Astrocyte of the spinal cord (primary cell): ENCODE data around the gene ARSG.

Source experiments
- DNase-seq: peaks from one replicate; pipeline ENCODE4 v3.0.0; 2011; ENCODE audit warnings: low read depth, low spot score
- H3K4me3 ChIP-seq: 2 replicates; pipeline ENCODE4 v1.5.1; 2011; ENCODE audit warnings: low read depth, mild to moderate bottlenecking, low read length, moderate library complexity
- in situ Hi-C: cut with HindIII; loops from 2 replicates; pipeline ENCODE4 v1.10.0; 2017; ENCODE audit warnings: low sequenced_read_pairs
- TF ChIP-seq, protein P1 (sequence below): IDR thresholded peaks from 2 replicates; pipeline ENCODE4 v1.5.1; 2012; ENCODE audit warnings: low read depth, mild to moderate bottlenecking, low read length, inconsistent platforms

The ARSG gene

DNA sequence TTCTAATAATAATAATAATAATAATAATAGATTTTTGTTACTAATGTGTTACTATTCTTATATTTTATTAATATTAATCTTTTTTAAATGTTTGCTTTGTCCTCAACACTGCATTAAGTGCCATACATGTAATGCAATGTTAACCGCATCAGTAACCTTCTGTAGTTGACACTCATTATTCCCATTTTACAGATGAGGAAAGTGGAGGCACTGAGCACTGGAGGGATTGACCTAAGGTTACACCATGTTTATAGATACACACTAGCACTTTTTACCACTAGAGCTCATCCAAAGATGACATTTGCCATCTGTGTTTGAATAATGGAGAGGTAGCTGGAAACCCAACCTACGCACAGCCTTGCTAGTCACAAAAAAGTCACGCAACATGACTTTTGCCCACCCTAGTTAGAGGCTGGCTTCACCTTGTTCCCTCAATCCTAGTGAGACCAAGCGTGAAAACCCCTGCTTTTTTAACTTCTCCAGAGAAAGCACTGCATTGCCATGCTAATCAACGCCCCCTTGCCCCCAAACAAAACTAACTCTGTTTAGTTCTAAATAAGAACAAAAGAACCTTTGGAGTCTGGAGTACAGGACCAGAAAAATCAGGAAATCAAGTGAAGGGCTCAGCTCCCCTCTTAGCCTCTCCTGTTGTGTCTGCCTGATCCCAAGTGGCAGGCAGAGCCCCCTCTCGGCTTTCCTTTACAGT, 2.3 kb downstream of the ARSG start:
- no peak overlapping the region for H3K4me3 ChIP-seq
- TF ChIP-seq, protein P1, sequence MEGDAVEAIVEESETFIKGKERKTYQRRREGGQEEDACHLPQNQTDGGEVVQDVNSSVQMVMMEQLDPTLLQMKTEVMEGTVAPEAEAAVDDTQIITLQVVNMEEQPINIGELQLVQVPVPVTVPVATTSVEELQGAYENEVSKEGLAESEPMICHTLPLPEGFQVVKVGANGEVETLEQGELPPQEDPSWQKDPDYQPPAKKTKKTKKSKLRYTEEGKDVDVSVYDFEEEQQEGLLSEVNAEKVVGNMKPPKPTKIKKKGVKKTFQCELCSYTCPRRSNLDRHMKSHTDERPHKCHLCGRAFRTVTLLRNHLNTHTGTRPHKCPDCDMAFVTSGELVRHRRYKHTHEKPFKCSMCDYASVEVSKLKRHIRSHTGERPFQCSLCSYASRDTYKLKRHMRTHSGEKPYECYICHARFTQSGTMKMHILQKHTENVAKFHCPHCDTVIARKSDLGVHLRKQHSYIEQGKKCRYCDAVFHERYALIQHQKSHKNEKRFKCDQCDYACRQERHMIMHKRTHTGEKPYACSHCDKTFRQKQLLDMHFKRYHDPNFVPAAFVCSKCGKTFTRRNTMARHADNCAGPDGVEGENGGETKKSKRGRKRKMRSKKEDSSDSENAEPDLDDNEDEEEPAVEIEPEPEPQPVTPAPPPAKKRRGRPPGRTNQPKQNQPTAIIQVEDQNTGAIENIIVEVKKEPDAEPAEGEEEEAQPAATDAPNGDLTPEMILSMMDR, result no peak
- DNase-seq, result no peak
- in situ Hi-C loops, result no loop called here

DNA sequence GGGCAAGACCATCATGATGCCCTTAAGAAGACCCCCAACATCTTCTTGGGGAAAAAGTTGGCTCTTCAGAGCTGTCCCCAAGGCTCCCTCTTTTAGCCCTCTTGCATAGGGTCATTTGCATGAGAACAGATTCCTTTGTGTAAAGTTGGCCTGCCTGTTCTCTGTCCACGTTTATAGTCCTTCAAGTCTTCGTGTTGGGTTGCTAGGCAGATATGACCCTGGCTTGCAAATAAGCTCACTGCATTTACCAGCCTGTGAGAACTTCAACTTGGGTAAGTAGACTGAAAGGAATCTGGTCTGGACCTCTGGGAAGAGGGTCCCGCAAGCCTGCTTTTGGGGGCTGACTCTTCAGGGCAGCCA, 2.9 kb downstream of the ARSG start:
- no peak for DNase-seq
- TF ChIP-seq, protein P1, result no peak
- H3K4me3 ChIP-seq, result no peak overlapping the region
- in situ Hi-C loops, result no loop called here

DNA sequence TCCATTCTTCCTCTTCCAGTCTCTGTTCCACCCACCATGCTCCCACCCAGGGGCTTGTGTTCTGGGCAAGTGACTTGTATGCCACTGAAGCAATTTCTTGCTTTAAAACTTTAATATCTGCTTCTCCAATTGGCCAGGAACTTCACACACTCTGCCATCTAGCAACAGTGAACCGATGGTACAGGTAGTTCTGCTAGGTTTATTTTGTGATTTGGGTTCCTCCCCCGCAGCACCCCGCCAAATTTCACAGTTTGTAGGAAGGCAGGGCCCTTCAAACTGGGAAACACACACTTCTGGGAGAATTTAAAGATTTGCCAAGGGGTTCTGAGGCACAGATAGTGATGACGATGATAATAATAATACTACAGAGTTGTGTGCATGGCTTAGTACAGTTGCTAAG, 3.3 kb downstream of the ARSG start:
- no peak for DNase-seq
- H3K4me3 ChIP-seq, result no peak overlapping the region
- TF ChIP-seq, protein P1, result no peak
- in situ Hi-C loops, result no loop called here

DNA sequence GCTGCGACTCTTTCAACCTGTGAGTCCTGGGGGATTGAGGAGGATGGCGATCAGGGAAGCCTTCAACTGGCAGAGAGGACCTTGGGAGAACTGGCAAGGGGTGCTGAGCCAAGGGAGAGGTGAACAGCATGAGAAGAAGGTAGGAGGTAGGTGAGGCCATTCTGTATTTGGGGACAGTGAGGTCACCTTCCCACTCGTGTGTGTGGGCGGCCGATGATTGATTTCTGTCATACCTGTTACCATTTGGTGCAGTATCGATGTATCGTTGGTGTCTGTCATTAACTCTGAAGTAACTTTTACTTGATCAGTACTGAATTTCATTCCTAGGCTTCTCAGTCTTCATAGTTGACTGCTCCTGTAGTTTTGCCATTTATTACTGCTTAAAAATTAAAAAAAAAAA, 3.8 kb downstream of the ARSG start:
- no peak for DNase-seq
- TF ChIP-seq, protein P1, result no peak
- H3K4me3 ChIP-seq, result no peak overlapping the region
- in situ Hi-C loops, result no loop called here

DNA sequence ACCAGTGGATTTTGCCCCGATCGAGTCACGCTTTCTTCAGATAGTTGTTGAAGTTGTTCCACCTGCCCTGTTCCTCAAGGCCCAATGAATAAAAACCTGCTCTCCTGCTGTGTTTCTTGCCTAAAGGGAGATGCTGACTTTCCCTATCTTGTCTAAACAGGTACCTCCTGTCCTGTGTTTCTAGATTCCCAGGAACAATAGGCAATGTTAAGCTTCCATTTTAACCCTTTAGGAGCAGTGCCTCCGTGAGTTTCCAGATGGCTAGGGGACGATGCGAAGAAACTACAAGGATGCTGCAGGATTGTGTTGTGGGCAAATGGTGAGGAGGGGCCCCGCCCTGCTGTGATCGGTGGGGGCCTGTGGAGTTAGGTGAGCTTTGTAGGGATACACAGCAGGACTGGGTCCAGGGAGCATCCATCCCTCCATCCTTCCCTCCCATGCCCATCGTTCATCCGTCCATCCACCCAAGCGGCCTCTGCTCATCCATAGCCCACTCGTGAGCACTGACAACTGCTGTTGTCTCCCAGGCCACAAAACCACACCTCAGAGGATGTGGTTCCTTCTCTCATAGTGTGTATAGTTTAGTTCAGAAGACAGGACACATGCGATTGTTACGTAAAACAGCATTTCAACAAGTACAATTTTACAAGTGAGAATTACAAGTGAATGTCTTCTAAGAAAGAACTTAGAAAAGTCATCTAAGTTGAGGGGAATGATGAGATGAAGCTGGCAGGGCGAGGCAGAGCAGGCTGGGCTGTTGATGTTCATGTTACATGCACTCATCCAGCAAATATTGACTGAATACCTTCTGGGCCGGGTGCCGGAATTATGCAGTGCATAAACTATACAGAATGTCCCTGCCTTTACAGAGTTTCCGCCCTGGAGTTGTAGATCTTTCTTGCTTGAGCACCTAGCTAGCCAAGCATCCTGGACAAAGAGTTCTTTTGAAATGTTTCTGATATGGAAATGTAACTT, 5.2 kb downstream of the ARSG start:
- in situ Hi-C loops, result no loop called here
- no peak for DNase-seq
- TF ChIP-seq, protein P1, result no peak
- H3K4me3 ChIP-seq, result no peak overlapping the region

DNA sequence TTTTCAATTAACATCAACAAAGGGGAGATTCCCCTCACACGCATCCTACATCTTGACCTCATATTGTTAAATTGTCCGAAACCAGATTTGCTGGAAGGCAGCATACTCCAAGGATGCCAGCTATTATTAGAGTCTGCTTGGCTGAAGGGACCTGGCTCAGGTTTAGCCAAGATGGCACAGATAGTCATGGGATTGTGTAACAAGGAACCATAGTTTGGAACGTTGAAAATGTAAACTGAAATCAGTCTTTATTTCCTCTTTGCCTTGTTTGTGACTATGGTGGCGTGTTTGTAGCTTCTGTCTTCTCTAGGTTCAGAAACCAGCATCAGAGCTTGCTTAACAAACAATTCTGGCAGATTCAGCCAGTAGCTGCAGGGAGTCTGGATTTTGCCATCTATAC, 5.9 kb downstream of the ARSG start:
- DNase-seq, result no peak
- no peak overlapping the region for H3K4me3 ChIP-seq
- in situ Hi-C loops, result no loop called here
- TF ChIP-seq, protein P1, result no peak
